Subcutaneous adipose tissue (tissue), 4 donors: ENCODE data around the gene SNHG17. TPM values are rescaled to one million over a fixed set of nuclear protein-coding genes. Genes with fewer than 3 reads are reported as not detected.

Experiments
- CTCF ChIP-seq: fragments of 450-650 bp; IDR thresholded peaks from one replicate; pipeline ENCODE4 v1.5.1; 2016; ENCODE audit warnings: low read depth, mild to moderate bottlenecking, control low read depth, antibody characterized with exemption, moderate library complexity
- small RNA-seq: library from RNA; depleted of rRNA; stranded (forward); fragments of <200 nt; gene quantifications from one replicate; pipeline ENCODE3, GENCODE V24; 2016
- total RNA-seq, 4 donors: library from RNA; depleted of rRNA; stranded (reverse); fragments of >200 nt; gene quantifications; one replicate each; pipeline ENCODE4 v1.1.0, GENCODE V29; 2016

SNHG17 gene
- total RNA-seq, 4 donors from 2014 or later: 7.7 to 25.4 (median 20.4) TPM

- TF ChIP-seq CTCF: no peak
These were observed 62.3 kb downstream of the SNHG17 start for GRCh38 chr20:38372806-38373205.

Small RNA genes lying within 50 kb of the gene (small RNA-seq; reads per million reads assigned to genes)
- gene RF00056 (not detected), gene SNORA60 (85.2 reads per million, percentile 97 among the genes with 10 or more reads in this experiment), gene SNORA71A (11.2 reads per million, percentile 91 among the genes with 10 or more reads in this experiment), gene SNORA71B (36.2 reads per million, percentile 96 among the genes with 10 or more reads in this experiment), gene SNORA71C (11.4 reads per million, percentile 91 among the genes with 10 or more reads in this experiment), gene SNORA71D (727 reads per million, percentile 99 among the genes with 10 or more reads in this experiment), gene SNORA71E (not detected)

Other genes with a start within 250 kb of the SNHG17 start
- gene KIAA1755, start 174.6 kb downstream of the SNHG17 start, total RNA-seq: 1 to 10 TPM; 1.1 to 3.6 (median 2.1) TPM
- gene BPI, start 131.2 kb downstream of the SNHG17 start, total RNA-seq: under 1 TPM in 1 of 4 donors, not detected in 3; 0.65 TPM
- 10 to 100 TPM in 3 of 4 donors, 1 to 10 TPM in 1; 2.6 to 34.4 (median 15.3) TPM for gene LBP, start 88.8 kb downstream of the SNHG17 start, total RNA-seq
- 10 to 100 TPM; 28.1 to 42.2 (median 34.7) TPM for gene RALGAPB, start 37.5 kb upstream of the SNHG17 start, total RNA-seq
- not detected for gene ADIG, start 145.9 kb upstream of the SNHG17 start, total RNA-seq
- not detected for gene ARHGAP40, start 166.5 kb upstream of the SNHG17 start, total RNA-seq